Stimulated activated CD8-positive, alpha-beta memory T cell treated with anti-CD3 and anti-CD28 coated beads, Interleukin-2, amount 100 ng/mL, for 1 hour (primary cell): Measurements from ENCODE around the gene MRPL21.

Experiments used
- DNase-seq, 2 donors: peaks; one replicate each; pipeline ENCODE4 v3.0.0-alpha.2; 2020; ENCODE audit warnings: low read depth in 2 of 2

Gene MRPL21

GRCh38 chr11:68935066-68935465, 31.4 kb upstream of the MRPL21 start:
- DNase-seq, result no peak

- no peak for DNase-seq
Measured at GRCh38 chr11:68934666-68935065, 31.0 kb upstream of the MRPL21 start.

GRCh38 chr11:68934321-68934645, 30.7 kb upstream of the MRPL21 start:
- no peak for DNase-seq

GRCh38 chr11:68933605-68934320, 30.1 kb upstream of the MRPL21 start:
- DNase-seq, result no peak

GRCh38 chr11:68932933-68933577, 29.4 kb upstream of the MRPL21 start:
- no peak for DNase-seq

GRCh38 chr11:68932358-68932757, 28.7 kb upstream of the MRPL21 start:
- no peak for DNase-seq

GRCh38 chr11:68931911-68932310, 28.3 kb upstream of the MRPL21 start:
- DNase-seq, result no peak

GRCh38 chr11:68930991-68931855, 27.6 kb upstream of the MRPL21 start:
- no peak for DNase-seq

- DNase-seq, result no peak
Measured at GRCh38 chr11:68929706-68930570, 26.3 kb upstream of the MRPL21 start.

GRCh38 chr11:68929135-68929534, 25.5 kb upstream of the MRPL21 start:
- DNase-seq, result no peak

- no peak for DNase-seq
Measured at GRCh38 chr11:68928136-68928880, 24.7 kb upstream of the MRPL21 start.

GRCh38 chr11:68927280-68928135, 23.9 kb upstream of the MRPL21 start:
- no peak for DNase-seq

- no peak for DNase-seq
Measured at GRCh38 chr11:68925611-68926010, 22.0 kb upstream of the MRPL21 start.

- DNase-seq, result no peak
Measured at GRCh38 chr11:68924073-68924925, 20.7 kb upstream of the MRPL21 start.

GRCh38 chr11:68923614-68924013, 20.0 kb upstream of the MRPL21 start:
- no peak for DNase-seq

- DNase-seq, result no peak
Measured at GRCh38 chr11:68916439-68916838, 12.8 kb upstream of the MRPL21 start.

- DNase-seq, result no peak
Measured at GRCh38 chr11:68914761-68915160, 11.1 kb upstream of the MRPL21 start.

GRCh38 chr11:68913188-68913587, 9.6 kb upstream of the MRPL21 start:
- DNase-seq, result no peak

GRCh38 chr11:68912254-68912653, 8.6 kb upstream of the MRPL21 start:
- DNase-seq, result no peak
